Measurements from ENCODE around the gene JAK1. TPM values are rescaled to one million over a fixed set of nuclear protein-coding genes. Genes with fewer than 3 reads are reported as not detected.

The JAK1 gene
- total RNA-seq, 4 donors from 2014 or later = 52.9 to 169 (median 126) TPM

DNA sequence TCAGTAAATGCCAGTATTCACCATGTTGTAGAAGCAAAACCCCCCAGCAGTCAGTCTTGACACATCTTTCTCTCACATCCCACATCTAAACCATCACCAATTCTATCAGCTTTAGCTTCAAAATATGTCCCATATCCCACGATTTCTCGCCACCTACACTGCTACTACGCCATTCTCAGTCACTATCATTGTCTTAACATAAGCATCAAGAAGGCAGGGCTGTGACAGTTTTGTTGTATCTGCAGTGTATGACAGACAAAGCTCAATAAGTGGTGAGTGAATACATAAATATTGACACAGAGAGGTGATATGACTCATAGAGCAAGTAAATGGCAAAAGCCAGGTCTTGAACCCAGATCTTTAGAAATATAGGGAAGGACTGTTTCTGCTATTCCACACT, 59.9 kb downstream of the JAK1 start:
- 69 to 100% methylated on average over 3 of the region's 3 CpGs for WGBS, 2 donors (ENCODE audit: low coverage in 1 of 2)
- Histone ChIP-seq H3K27ac (no peak overlapping the region), H3K4me3 (no peak overlapping the region), H3K36me3 (no peaks in the 10 kb centered on the region), H3K9me3 (no peaks in the 10 kb centered on the region), H3K27me3 (no peaks in the 10 kb centered on the region), H3K4me1 (peaks cover 8 to 48% (median 22%) of the 10 kb centered on the region in 4 donors)
- intact Hi-C loops (cut with DNase I; ENCODE audit: low total_unique reads) = no loop called here
- TF ChIP-seq POLR2AphosphoS5 (IDR thresholded peaks at IDR 0.05) (no peak), EP300 (IDR thresholded peaks at IDR 0.05; ENCODE audit: low read depth) (no peak), POLR2A (IDR thresholded peaks at IDR 0.05) (no peak)
- TF ChIP-seq, protein P1, sequence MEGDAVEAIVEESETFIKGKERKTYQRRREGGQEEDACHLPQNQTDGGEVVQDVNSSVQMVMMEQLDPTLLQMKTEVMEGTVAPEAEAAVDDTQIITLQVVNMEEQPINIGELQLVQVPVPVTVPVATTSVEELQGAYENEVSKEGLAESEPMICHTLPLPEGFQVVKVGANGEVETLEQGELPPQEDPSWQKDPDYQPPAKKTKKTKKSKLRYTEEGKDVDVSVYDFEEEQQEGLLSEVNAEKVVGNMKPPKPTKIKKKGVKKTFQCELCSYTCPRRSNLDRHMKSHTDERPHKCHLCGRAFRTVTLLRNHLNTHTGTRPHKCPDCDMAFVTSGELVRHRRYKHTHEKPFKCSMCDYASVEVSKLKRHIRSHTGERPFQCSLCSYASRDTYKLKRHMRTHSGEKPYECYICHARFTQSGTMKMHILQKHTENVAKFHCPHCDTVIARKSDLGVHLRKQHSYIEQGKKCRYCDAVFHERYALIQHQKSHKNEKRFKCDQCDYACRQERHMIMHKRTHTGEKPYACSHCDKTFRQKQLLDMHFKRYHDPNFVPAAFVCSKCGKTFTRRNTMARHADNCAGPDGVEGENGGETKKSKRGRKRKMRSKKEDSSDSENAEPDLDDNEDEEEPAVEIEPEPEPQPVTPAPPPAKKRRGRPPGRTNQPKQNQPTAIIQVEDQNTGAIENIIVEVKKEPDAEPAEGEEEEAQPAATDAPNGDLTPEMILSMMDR (IDR thresholded peaks at IDR 0.05) = no peak
- DNase-seq = no peak
- in situ Hi-C loops (cut with MboI; ENCODE audit: low pct_ligation_motif_present in 1 of 4, low pct_unique_long_range_greater_than_20kb in 1 of 4, low sequenced_read_pairs in 3 of 4) = no loop called here

DNA sequence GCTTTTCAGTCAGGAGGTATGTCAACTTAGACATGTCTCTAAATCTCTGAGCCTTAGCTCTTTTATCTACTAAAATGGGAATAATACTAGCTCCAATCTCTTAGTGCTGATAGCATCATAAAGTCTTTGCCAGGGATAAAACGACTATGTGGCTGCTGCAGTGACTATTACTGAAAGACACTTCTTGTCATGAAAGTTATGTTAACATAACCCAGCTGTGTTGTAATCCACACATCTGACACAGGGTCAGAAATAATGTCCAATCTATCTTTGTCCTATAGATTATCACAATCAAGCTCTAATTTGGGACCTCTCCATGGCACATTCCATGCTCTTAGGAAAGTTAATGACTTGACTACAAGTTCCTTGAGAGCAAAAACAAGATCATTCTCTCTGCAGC, 62.8 kb downstream of the JAK1 start:
- WGBS, 2 donors (ENCODE audit: low coverage in 1 of 2) = 25 to 50% methylated on average over 1 of the region's 1 CpG
- intact Hi-C loops (cut with DNase I; ENCODE audit: low total_unique reads) = no loop called here

DNA sequence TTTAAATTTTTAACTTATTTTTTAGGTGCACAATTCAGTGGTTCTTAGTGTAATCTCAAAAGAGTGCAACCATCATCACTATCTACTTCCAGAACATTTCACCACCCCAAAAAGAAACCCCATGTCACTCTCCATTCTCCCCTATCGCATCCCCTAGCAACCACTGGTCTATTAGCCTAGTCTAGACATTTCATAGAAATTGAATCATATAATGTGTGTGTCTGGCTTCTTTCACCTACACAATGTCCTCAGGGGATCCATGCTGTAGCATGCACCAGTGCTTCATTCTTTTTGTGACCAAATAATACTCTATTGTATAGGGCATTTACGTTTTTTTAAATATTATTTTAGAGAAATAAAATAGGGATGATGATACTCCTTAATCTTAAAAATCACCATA, 64.7 kb downstream of the JAK1 start:
- in situ Hi-C loops (cut with MboI; ENCODE audit: low pct_ligation_motif_present in 1 of 4, low pct_unique_long_range_greater_than_20kb in 1 of 4, low sequenced_read_pairs in 3 of 4) (no loop called here), intact Hi-C loops (cut with DNase I; ENCODE audit: low total_unique reads) (no loop called here)
- no peak overlapping the region for H3K27ac ChIP-seq
- TF ChIP-seq, protein P1 (IDR thresholded peaks at IDR 0.05) = no peak
- TF ChIP-seq EP300 (IDR thresholded peaks at IDR 0.05; ENCODE audit: low read depth) = no peak
- no peak for TF ChIP-seq POLR2A (IDR thresholded peaks at IDR 0.05)
- no peak for TF ChIP-seq POLR2AphosphoS5 (IDR thresholded peaks at IDR 0.05)
- no peak overlapping the region for H3K4me3 ChIP-seq
- 88 to 91% methylated on average over 2 of the region's 2 CpGs for WGBS, 2 donors (ENCODE audit: low coverage in 1 of 2)
- DNase-seq = no peak
- peaks cover 18 to 41% (median 23%) of the 10 kb centered on the region in 4 donors for H3K4me1 ChIP-seq
- no peaks in the 10 kb centered on the region for H3K27me3 ChIP-seq
- H3K36me3 ChIP-seq = no peaks in the 10 kb centered on the region
- no peaks in the 10 kb centered on the region for H3K9me3 ChIP-seq

More for the DNA sequence above, 62.8 kb downstream of the JAK1 start:
- no peaks in the 10 kb centered on the region for H3K9me3 ChIP-seq
- in situ Hi-C loops (cut with MboI; ENCODE audit: low pct_ligation_motif_present in 1 of 4, low pct_unique_long_range_greater_than_20kb in 1 of 4, low sequenced_read_pairs in 3 of 4) = no loop called here
- H3K27me3 ChIP-seq = no peaks in the 10 kb centered on the region
- TF ChIP-seq EP300 (IDR thresholded peaks at IDR 0.05; ENCODE audit: low read depth) = no peak
- TF ChIP-seq POLR2AphosphoS5 (IDR thresholded peaks at IDR 0.05) = no peak
- TF ChIP-seq, protein P1 (IDR thresholded peaks at IDR 0.05) = no peak
- TF ChIP-seq POLR2A (IDR thresholded peaks at IDR 0.05) = no peak
- H3K27ac ChIP-seq = no peak overlapping the region
- no peaks in the 10 kb centered on the region for H3K36me3 ChIP-seq
- no peak for DNase-seq
- no peak overlapping the region for H3K4me3 ChIP-seq
- peaks cover 14 to 44% (median 23%) of the 10 kb centered on the region in 4 donors for H3K4me1 ChIP-seq

DNA sequence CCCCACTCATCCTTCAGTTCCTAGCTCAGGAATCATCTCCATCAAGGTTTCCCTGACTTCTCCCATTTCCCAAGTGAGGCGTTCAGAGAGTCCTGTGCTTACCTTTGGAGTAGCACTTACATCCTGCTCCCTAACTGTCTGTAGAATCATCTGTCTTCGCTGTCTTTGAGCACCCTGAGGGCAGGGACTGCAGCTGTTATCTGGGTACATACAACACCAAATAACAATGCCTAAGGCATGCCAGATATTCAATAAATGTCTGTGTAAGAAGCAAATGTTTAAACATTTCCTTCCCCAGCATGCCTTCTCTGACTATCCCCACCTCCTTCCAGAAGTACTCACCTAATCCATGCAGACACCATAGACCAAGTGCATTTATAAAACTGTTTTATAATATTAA, 65.4 kb downstream of the JAK1 start:
- WGBS, 2 donors (ENCODE audit: low coverage in 1 of 2) = 93% methylated on average over 2 of the region's 2 CpGs; no CpG with 5 or more reads in 1 of the 2 donors
- in situ Hi-C loops (cut with MboI; ENCODE audit: low pct_ligation_motif_present in 1 of 4, low pct_unique_long_range_greater_than_20kb in 1 of 4, low sequenced_read_pairs in 3 of 4) (no loop called here), intact Hi-C loops (cut with DNase I; ENCODE audit: low total_unique reads) (no loop called here)
- no peaks in the 10 kb centered on the region for H3K9me3 ChIP-seq
- TF ChIP-seq, protein P1 (IDR thresholded peaks at IDR 0.05) = no peak
- TF ChIP-seq POLR2AphosphoS5 (IDR thresholded peaks at IDR 0.05) = no peak
- no peak for TF ChIP-seq EP300 (IDR thresholded peaks at IDR 0.05; ENCODE audit: low read depth)
- TF ChIP-seq POLR2A (IDR thresholded peaks at IDR 0.05) = no peak
- no peak overlapping the region for H3K4me3 ChIP-seq
- no peak for DNase-seq
- H3K4me1 ChIP-seq = peaks cover 18 to 40% (median 20%) of the 10 kb centered on the region in 4 donors
- H3K36me3 ChIP-seq = no peaks in the 10 kb centered on the region
- no peaks in the 10 kb centered on the region for H3K27me3 ChIP-seq
- no peak overlapping the region for H3K27ac ChIP-seq
